HG03039 (cell line): ENCODE measurements around the gene FOLR3.
"Not testable (repeated sequence)": the region's sequence is repeated elsewhere in the genome, so short reads cannot be mapped to it uniquely, and the experiment has no call there.

Experiments used
- ATAC-seq: cut with Tn5 transposase; IDR thresholded peaks from one replicate; pipeline ENCODE4 v1.9.1; 2021; ENCODE audit warnings: mild to moderate bottlenecking, moderate library complexity; ENCODE audit not compliant: unreplicated experiment

The FOLR3 gene

DNA sequence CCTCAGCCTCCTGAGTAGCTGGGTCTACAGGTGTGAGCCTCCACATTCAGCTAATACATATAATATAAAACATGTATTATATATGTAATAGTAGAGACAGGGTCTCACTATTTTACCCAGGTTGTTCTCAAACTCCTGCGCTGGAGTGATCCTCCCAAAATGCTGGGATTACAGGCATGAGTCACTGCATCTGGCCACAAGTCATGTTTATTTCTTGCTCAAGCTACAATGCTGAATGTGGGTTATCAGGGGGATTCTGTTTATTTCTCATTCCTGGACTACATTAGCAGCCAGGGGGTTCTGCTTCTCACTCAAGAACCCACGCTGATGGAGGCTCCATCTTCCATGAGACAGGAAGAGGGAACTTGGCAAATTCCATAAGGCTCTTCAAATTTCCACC lies 24.8 kb downstream of the FOLR3 start:
- ATAC-seq: no peak

DNA sequence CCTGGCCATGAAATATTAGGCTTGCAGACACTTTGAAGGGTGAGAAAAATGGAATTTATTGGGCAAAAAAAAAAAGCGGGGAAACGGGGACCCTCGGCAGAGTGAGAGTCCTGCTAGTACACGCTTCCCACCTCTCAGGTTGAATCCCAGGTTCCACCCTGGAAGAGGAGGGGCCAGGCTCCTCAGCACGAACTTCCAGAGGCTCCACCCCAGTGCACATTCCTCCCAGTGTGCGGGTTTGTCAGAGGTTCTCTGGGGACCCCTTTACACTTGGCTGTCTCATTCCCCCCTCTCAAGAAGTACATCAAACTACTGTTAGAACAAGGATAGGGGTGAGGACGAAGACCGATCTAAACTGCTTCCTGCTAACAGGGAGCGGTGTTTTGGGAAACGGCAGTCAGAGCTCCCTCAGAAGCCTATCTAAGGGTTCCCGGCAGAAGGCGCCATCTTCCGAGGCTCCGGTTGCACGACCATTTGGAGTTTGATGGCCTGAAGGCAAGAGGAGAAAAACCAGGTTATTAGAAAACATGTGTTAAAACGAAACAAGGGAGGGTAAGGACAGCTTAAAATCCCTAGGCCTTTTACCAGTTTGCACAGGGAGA lies 27.5 kb downstream of the FOLR3 start:
- no peak for ATAC-seq

DNA sequence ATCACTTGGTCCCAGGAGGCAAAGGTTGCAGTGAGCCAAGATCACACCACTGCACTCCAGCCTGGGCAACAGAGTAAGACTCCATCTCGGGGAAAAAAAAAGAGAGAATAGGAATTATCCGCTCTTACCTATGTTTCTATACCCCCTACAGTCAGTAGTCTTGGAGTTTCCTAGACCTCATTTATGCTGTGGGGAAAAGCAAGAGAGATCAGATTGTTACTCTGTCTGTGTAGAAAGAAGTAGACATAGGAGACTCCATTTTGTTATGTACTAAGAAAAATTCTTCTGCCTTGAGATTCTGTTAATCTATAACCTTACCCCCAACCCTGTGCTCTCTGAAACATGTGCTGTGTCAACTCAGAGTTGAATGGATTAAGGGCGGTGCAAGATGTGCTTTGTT lies 28.7 kb downstream of the FOLR3 start:
- not testable (repeated sequence) for ATAC-seq

DNA sequence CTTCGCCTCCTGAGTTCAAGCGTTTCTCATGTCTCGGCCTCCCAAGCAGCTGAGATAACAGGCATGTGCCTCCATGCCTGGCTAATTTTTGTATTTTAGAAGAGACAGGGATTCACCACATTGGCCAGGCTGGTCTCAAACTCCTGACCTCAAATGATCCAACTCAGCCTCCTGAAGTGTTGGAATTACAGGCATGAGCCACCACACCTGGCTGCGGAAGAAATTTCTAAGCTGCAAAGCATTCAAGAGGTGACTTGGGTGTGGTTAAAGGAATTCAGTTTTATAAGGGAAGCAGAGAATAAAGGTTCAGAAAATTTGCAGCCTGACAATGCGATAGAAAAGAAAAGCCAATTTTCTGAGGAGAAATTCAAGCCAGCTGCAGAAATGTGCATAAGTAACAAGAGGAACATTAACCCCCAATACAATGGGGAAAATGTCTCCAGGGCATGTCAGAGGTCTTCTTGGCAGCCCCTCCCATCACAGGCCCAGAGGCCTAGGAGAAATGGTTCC lies 33.6 kb downstream of the FOLR3 start:
- not testable (repeated sequence) for ATAC-seq

DNA sequence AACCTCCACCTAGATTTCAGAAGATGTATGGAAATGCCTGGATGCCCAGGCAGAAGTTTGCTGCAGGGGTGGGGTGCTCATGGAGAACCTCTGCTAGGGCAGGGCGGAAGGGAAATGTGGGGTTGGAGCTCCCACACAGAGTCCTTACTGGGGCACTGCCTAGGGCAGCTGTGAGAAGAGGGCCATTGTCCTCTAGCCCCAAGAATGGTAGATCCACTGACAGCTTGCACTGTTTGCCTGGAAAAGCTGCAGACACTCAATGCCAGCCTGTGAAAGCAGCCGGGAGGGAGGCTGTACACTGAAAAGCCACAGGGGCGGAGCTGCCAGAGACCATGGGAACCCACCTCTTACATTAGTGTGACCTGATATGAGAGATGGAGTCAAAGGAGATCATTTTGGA lies 34.2 kb downstream of the FOLR3 start:
- not testable (repeated sequence) for ATAC-seq

DNA sequence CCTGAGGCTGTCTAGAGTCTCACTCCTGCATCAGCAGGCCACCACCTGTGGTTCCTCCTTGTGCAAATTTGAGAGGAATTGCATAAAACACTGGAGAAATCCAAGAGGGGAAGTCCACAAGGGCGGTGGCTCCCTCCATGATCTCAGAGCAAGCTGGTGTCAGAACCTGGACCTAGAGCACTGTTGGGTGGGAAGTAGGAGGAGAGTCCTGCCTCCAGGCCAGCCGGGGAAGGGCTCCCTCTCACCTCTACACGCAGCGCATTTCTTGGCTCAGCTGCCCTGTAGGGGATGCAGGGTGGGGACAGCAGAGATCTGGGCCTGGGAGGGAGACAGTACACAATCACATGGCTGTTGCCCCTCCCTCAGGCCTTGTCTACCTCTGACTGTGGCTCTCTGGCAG lies 36.5 kb downstream of the FOLR3 start:
- not testable (repeated sequence) for ATAC-seq

DNA sequence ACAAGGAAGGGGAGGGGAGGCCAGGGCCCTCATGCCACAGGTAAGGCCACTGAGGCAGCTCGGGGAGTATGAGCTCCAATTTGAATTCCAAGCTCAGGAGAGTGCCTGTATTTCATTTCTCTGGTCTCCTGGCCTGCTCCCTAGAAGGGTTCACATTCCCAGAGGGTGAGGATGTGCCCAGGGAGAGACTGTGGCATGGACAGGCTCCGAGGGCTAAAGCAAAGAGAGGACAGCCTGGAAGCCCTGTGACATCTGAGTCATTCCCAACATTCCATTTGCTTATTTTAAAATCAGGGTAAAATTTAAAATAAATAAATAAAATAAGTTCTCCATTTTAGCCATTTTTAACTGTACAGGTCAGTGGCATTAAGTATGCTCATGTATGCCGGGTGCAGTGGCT lies 37.8 kb downstream of the FOLR3 start:
- no peak for ATAC-seq

DNA sequence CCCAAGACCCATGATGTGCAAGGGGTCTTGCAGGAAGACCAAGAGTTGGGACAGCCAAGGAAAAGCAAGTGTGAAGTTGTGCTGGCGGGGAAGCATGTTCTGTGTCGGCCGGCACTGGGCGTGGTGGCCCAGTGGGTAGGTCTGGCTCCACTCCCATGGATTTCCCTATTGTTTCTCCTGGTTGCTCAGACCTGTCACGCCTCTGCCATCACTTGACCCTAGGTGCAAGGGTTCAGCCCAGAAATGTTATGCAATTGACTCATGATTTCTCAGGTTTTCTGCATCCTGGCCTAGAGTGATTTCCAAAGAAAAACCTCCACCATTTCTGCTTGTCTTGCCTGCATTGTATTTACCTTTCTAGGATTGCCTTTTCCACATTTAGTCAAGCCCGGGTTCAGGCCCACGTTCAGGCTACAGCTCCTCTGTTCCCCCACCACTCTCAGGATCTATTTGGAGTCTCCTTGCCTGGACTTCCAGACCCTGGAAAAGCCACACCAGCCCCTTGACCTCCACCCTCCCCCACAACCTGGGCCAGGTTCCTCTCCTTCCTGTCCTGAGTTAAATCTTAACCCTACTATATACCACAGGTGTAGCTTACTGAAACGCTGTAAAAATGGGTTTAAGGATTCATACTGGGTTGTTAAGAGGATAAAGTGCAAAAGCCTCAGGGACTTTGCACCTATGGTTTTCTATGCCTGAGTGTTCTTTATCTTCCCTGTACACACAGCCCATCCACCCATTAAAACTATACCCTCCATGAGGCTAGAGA lies 39.0 kb downstream of the FOLR3 start:
- ATAC-seq: no peak

DNA sequence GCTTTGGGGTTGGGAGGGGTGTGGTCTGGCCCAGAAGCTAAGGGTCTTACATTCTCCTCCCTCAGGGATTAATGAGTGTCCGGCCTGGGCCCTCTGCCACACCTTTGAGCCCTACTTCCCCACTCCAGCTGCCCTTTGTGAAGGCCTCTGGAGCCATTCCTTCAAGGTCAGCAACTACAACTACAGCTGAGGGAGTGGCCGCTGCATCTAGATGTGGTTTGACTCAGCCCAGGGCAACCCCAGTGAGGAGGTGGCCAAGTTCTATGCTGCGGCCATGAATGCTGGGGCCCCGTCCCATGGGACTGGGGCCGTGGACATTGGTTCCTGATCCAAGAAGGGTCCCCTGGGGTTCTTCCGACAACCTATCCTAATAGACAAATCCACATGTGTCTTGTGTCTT lies 42.1 kb downstream of the FOLR3 start:
- ATAC-seq: no peak

DNA sequence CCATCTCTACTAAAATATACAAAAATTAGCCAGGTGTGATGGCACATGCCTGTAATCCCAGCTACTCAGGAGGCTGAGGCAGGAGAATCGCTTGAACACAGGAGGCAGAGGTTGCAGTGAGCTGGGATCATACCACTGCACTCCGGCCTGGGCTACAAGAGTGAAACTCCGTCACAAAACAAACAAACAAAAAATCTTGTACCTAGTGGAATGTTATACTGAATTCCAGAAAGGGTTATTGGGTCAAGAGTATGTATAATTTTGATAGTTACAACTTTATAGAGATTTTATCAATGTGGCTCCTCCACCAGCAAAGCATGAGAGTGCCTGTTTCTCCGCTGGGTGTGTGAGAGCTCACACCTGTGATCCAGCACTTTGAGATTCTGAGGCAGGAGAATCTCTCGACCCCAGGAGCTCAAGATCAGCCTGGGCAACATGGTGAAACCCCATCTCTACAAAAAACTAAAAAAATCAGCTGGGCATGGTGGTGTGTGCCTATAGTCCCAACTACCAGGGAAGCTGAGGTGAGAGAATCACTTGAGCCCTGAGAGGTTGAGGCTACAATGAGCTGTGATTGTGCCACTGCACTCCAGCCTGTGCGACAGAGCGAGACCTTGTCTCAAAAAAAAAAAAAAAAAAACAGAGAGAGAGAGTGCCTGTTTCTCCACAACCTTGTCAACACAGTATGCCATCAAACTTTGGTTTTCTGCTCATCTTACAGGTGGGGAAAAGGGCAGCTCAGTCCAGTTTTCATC lies 43.7 kb downstream of the FOLR3 start:
- ATAC-seq: no peak

DNA sequence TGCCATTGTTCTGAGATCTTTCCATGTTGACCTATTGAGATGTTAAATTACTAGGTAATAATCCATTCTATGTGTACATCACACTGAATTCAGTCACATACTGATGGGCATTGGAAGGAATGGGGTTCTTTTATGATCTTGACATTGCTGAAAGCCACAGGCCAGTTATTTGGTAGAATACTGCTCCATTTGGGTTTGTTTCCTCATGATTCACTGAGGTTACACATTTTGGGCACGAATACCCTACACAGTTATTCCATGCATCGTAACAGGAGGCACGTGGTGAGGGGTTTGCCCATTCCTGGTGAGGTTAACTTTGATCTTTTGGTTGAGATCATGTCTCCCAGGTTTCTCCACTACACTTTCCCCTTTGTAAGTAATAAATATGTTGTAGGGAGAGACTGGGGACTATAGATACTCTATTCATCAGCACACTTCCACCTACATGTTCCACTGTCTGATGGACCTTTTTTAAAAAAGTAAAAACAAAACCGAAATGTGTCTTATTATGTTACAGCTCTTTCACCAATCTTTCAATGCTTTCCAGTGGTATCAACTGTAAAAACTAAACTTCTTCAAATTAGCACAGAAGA lies 44.4 kb downstream of the FOLR3 start:
- no peak for ATAC-seq

DNA sequence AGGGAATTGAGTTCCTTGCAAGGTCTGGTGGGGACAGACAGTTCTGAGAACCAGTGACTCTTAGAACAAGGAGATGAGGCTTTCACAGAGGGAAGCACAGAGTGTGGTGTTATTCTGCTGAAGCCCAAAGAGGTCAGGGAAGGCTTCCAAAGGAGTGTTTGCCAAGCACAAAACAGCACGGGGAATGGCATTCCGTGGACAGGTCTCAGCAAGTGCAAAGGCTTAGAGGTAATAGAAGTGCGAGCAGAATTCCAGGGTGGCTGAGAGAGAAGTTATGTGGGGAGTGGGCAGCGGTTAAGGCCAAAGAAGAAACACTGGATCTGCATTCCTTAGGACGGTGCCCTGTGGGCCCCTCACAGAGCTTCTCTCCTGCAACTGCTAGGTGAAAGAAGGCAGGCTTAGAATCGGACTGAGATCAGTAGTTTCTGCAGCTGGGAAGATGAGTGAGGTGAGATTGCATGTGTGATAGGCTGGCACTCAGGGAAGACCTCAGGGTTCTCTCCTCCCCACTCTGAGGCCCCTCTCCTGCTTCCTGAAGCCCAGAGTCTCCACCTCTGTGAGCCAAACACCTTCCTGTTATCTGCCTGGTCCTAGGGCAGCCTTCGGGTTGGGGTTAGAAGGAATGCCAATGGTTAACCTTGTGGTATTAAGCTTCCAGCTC lies 45.5 kb downstream of the FOLR3 start:
- not testable (repeated sequence) for ATAC-seq

DNA sequence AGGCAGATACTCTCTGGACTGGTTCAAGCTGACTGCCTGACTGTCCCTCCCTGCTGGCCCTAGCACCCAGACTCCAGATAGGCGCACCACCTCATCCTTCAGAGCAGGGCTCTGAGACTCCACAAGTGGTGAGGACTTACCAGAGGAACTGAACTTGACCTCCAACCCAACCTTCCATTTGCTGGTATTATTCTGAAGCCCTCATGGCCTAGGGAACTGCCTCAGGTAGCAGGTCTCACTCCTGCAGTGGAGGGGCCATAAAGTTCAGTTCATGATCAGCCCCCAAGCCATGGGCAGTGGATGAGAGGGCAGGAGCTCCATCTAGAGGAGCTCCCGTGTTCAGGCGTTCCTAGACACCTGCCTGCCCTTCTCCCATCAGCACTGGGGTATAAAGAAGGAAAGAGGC lies 46.0 kb downstream of the FOLR3 start:
- not testable (repeated sequence) for ATAC-seq

DNA sequence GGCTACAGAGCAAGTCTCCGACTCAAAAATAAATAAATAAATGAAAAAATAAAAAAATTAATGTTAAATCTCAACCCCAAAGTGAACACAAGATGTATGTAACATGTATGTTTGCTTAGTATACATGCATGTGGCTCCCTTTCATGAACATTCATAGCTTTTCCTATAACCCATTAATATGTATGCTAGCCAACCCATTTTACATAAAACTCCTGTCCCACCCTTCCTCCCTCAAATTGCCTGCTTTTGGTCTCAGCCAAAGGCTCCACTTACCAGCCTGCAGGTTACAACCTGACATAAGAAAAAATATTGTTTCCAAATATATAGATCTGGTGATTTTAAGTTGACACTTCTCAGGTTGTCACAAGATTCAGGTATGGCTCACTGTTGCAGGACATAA lies 52.7 kb downstream of the FOLR3 start:
- ATAC-seq: no peak
